Measurements from ENCODE around the gene UCHL3. TPM values are rescaled to one million over a fixed set of nuclear protein-coding genes. Genes with fewer than 3 reads are reported as not detected.
A peak's percentile ranks its signal among the peaks of the same experiment; 100 is the strongest.

Gene UCHL3
- total and polyA plus RNA-seq, 2 of the 4 experiments (the other 2 are of a cell fraction), result 63.8 to 68.3 TPM

DNA sequence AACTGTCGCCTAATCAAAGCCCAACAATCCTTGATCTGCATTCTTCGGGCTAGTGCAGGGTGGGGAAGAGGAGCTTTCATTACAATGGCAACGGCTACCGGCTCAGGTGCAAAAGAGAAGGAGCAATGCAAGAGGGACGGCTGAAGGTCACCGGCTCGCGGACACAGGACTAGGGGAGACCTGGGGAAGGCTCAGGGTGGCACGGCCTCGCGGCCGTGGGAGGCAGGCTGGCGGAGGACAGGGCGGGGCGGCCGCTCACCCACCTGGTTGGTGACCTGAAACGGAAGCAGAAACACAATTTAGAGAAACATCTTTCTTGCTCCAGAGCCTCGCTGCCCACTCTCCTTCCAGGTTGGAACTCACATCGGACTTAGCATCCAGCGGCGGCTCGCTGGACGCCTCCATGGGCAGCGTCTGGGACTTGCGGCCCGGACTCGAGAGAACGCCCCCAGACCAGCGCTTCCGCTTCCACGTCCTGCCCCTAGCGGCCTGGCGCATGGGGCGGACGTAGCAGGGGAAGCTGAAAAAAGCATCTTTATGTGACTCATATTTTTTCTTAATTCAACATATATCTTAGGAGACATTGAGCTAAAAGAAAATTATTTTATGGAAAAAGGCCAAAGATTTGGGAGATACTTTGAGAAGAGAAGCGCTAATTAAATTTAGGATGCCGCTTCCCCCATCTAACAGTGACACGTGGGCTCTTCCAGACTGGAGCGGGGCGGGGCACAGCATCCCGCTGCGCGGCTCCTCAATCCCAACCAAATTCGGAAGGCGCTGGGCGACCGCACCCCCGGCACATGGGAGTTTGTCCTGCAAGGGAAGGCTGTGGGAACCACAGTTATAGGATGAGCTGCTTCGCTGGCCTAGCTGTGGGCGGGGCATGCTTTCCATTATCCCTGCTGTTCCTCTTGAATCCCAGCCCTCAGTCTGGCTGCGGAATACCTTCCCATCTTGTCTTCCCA is 11.9 kb upstream of the UCHL3 start, which contains the start of gene COMMD6:
Gene COMMD6 (minus strand): TSS at position 441 of the 965 bp plus-strand sequence. CDS start 36 bp downstream, at position 405.
- TF ChIP-seq CEBPB (IDR thresholded peaks at IDR 0.05; ENCODE audit: low read depth, low read length) (no peak), POLR2A (IDR thresholded peaks at IDR 0.05; ENCODE audit: low read depth, low read length) (peak; percentile 82), BHLHE40 (IDR thresholded peaks at IDR 0.05; ENCODE audit: low read depth, low read length) (peak; percentile 98), MAZ (IDR thresholded peaks at IDR 0.05; ENCODE audit: borderline replicate concordance, low read depth, low read length) (peak; percentile 9; the same call in 1 of the 2 replicates), MXI1 (IDR thresholded peaks at IDR 0.05; ENCODE audit: borderline replicate concordance, low read depth, low read length) (peak; percentile 62)
- H3K27me3 ChIP-seq (ENCODE audit: control insufficient read depth, insufficient read depth, low read length), result no peaks in the 10 kb centered on the region

More for the DNA sequence above, 11.9 kb upstream of the UCHL3 start, which contains the start of gene COMMD6:
- peak within 1 kb of the TSS; percentile 83 for H3K56ac ChIP-seq (ENCODE audit: extremely low read depth, insufficient read depth, low read length)
- H4K8ac ChIP-seq (ENCODE audit: low read depth in 2 of 2, low read length in 2 of 2), result peak within 1 kb of the TSS; percentile 96 to 98
- peak; percentile 87 for DNase-seq
- H3K9ac ChIP-seq (ENCODE audit: low read depth, low read length), result peak within 1 kb of the TSS; percentile 96
- H3K14ac ChIP-seq (replicated peaks; ENCODE audit: low read depth, low read length), result peak within 1 kb of the TSS; percentile 92
- peak within 1 kb of the TSS; percentile 96 for H3K4ac ChIP-seq (ENCODE audit: low read depth, low read length)
- peak within 1 kb of the TSS; percentile 76 for H2BK120ac ChIP-seq (ENCODE audit: low read depth, low read length)
- peak within 1 kb of the TSS; percentile 74 for H2BK5ac ChIP-seq (ENCODE audit: low read depth, low read length, poor library complexity, severe bottlenecking)
- peak within 1 kb of the TSS; percentile 97 for H2AK9ac ChIP-seq (replicated peaks; ENCODE audit: low read depth, low read length, poor library complexity)
- H3K9me3 ChIP-seq (ENCODE audit: control insufficient read depth, insufficient read depth, low read length), result no peaks in the 10 kb centered on the region
- WGBS, 2 experiments (ENCODE audit: extremely low coverage in 2 of 2, insufficient read length in 1 of 2), result 0% methylated on average over 5 of the region's 51 CpGs; no CpG with 5 or more reads in 1 of the 2 experiments
- peaks cover 3% of the 10 kb centered on the region; the same call in 1 of the 2 replicates for H3K4me1 ChIP-seq (ENCODE audit: control insufficient read depth, insufficient read depth, low read length)
- peak within 1 kb of the TSS; percentile 98 for H2AFZ ChIP-seq (replicated peaks; ENCODE audit: low read length, poor library complexity)
- dilution Hi-C loops (cut with HindIII; ENCODE audit: low sequenced_read_pairs, unreplicated experiment), result no loop called here
- peak within 1 kb of the TSS; percentile 90 for H3K4me3 ChIP-seq (ENCODE audit: insufficient read depth, low read depth, low read length)
- H4K5ac ChIP-seq (ENCODE audit: low read depth, low read length), result peak within 1 kb of the TSS; percentile 83
- H3K18ac ChIP-seq (ENCODE audit: low read depth, low read length), result peak within 1 kb of the TSS; percentile 83
- H3K36me3 ChIP-seq (ENCODE audit: control insufficient read depth, insufficient read depth, low read length), result peaks cover 9% of the 10 kb centered on the region
- peaks cover 3% of the 10 kb centered on the region for H3K9me1 ChIP-seq (ENCODE audit: insufficient read depth, low read length)
- intact Hi-C loops (cut with micrococcal nuclease), result no loop called here
- 0 out of 3 replicates have a peak within 1 kb of the TSS, but pooled peaks have one; percentile 61 for H2BK15ac ChIP-seq (ENCODE audit: low read depth, low read length)
- BruUV-seq (replicated peaks), result TSS peak; percentile 51
- CTCF ChIA-PET, result interaction anchor here (1.6 kb wide), 1 partner anchor 55 kb away, joined by 5 read pairs; the partner anchor contains the start of gene TBC1D4
- POLR2A ChIA-PET (ENCODE audit: unreplicated experiment), result interaction anchor here (0.6 to 1.1 kb wide), 3 partner anchors 13 to 34 kb away, joined by 3 to 5 read pairs (median 3); no protein-coding TSS in a partner anchor
- no peak within 1 kb of the TSS for H2BK20ac ChIP-seq (ENCODE audit: low read depth, low read length)
- H4K20me1 ChIP-seq (ENCODE audit: insufficient read depth, low read length), result peaks cover 3% of the 10 kb centered on the region; the same call in 1 of the 2 replicates
- H3K79me1 ChIP-seq (ENCODE audit: low read depth in 1 of 2, low read length in 2 of 2), result peaks cover 32 to 38% of the 10 kb centered on the region in 2 experiments
- peak within 1 kb of the TSS; percentile 85 for H2AK5ac ChIP-seq (ENCODE audit: low read depth, low read length)
- peak within 1 kb of the TSS; percentile 94 for H3K4me2 ChIP-seq (ENCODE audit: low read depth, low read length)
- in situ Hi-C loops (cut with MboI; ENCODE audit: low sequenced_read_pairs), result no loop called here
- peak within 1 kb of the TSS; percentile 91 for H4K91ac ChIP-seq (ENCODE audit: insufficient read depth, low read depth, low read length)
- peak within 1 kb of the TSS; percentile 99 for H3K23ac ChIP-seq (ENCODE audit: low read depth, low read length)
- peak; percentile 98 for ATAC-seq (ENCODE audit: low read depth)
- H3K27ac ChIP-seq (ENCODE audit: insufficient read depth, low read length), result peak within 1 kb of the TSS; percentile 85
